ENCODE results near the gene PYGB.

PYGB gene

DNA sequence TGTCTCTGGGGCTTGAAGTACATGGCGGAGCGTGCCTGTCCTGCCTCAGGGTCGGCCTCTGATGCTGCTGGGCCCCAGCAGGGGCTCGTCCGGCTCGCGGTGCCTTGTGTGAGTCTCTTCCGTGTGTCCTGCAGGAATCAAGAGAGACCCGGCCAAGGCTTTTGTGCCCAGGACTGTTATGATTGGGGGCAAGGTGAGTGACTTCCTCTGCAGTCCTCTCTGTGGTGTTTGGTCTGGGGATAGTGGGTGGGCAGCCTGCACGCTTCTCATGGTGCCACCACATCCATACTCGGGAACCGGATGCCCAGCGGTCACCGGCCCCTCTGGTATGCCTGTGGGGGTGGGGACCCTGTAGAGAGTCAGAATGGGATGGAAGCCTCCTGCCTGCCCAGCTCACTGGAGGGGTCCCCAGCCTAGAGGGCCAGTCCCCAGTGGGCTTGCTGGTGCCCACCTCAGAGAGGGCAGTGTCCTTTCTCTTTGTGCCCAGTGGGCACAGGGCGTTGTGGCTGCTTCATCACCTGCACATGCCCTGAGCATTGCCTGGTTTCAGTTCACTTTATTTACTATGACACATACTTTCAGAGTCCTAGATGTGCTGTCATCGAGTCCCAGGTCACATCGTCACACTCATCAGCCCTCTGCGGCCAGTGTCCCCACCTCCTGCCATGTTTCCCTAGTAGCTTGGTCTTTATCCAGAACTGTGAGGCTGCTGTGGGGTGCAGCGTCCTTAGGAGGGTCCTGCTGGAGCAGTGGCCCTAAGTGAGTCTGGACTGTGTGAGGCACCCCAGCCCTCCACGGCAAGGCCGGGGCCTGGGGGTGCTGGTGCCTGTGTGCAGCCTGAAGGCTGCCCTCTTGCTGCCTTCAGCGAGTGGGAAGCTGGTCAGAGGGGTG lies 40.7 kb downstream of the PYGB start:
- TF ChIP-seq POLR2AphosphoS5 (IDR thresholded peaks at IDR 0.05; ENCODE audit: low read depth, low read length) (no peak), REST (IDR thresholded peaks at IDR 0.05; ENCODE audit: insufficient read depth in 1 of 2, low read depth in 2 of 2, low read length in 2 of 2) (no peak), TAF1 (IDR thresholded peaks at IDR 0.05; ENCODE audit: borderline replicate concordance, insufficient read depth, low read length) (no peak), SIN3A (IDR thresholded peaks at IDR 0.05; ENCODE audit: borderline replicate concordance, insufficient read depth, low read length) (no peak), FOXP2 (optimal IDR thresholded peaks at IDR 0.05; ENCODE audit: borderline replicate concordance, extremely low read depth, extremely low read length, insufficient read depth) (no peak)

GRCh38 chr20:25289886-25290597 lies 42.2 kb downstream of the PYGB start:
- TF ChIP-seq TAF1 (IDR thresholded peaks at IDR 0.05; ENCODE audit: borderline replicate concordance, insufficient read depth, low read length), result no peak

- TF ChIP-seq TAF1 (IDR thresholded peaks at IDR 0.05; ENCODE audit: borderline replicate concordance, insufficient read depth, low read length) (no peak), FOXP2 (optimal IDR thresholded peaks at IDR 0.05; ENCODE audit: borderline replicate concordance, extremely low read depth, extremely low read length, insufficient read depth) (no peak), POLR2AphosphoS5 (IDR thresholded peaks at IDR 0.05; ENCODE audit: low read depth, low read length) (no peak), REST (IDR thresholded peaks at IDR 0.05; ENCODE audit: insufficient read depth in 1 of 2, low read depth in 2 of 2, low read length in 2 of 2) (no peak), SIN3A (IDR thresholded peaks at IDR 0.05; ENCODE audit: borderline replicate concordance, insufficient read depth, low read length) (no peak)
Measured at GRCh38 chr20:25290646-25291431, 43.0 kb downstream of the PYGB start.

DNA sequence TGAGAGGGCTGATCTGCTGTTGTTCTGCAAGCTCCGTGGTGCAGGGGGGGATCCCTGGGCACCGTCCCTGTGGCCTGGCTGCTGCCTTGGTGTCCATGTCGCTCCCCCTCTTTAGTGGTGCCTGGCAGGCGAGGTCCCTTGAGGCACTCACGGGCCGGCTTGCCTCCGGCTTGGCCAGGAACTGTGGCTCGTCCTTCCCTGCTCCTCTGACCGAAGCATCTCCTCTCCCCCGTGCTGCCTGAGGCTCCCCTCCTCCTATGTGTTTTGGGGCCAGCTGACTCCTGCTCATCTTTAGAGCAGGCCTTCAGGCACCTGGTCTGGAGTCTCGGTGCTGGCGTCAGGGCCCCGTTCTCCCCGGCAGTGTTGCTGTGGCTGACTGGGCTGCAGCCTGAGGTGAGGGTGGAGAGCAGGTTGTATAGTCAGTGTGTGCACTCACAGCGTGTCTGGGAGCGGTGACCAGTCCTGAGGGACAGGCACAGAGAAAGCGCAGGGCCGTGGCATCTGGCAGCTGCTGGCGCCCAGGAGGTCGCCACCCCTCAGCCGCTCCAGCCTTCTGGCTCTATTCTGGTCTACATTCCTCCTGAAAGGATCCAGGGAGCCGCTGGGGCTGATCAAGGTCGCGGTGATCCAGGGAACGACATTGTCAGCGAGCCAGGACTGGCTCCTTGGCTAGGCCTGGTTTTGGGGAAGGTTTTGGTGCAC lies 43.7 kb downstream of the PYGB start:
- TF ChIP-seq FOXP2 (optimal IDR thresholded peaks at IDR 0.05; ENCODE audit: borderline replicate concordance, extremely low read depth, extremely low read length, insufficient read depth) (no peak), TAF1 (IDR thresholded peaks at IDR 0.05; ENCODE audit: borderline replicate concordance, insufficient read depth, low read length) (no peak)

DNA sequence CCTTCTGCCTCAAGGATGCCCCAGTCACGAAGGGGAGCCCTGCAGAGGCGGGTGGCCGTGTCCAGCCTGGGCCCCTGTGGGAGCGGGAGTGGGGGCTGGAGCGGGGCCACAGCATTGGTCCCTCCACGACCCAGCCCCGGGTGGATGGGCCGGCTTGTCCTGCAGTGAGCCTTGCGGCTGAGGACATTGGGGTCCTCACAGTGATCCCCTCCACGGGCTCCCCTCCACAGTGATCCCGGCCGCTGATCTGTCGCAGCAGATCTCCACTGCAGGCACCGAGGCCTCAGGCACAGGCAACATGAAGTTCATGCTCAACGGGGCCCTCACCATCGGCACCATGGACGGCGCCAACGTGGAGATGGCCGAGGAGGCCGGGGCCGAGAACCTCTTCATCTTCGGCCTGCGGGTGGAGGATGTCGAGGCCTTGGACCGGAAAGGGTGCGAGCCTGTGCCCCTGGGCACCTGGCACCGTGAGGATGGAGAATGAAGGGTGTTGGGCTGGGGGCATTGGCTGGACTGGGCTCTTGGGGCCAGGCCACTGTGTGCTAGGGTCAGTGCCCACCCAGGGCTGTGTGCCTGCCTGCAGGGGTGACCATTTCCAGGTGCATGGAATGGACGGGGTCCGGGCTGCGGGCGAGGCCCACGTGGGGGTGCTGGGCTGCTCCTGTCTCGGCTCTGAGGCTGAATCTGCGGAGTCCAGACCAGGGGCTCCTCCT lies 44.4 kb downstream of the PYGB start:
- TF ChIP-seq REST (IDR thresholded peaks at IDR 0.05; ENCODE audit: insufficient read depth in 1 of 2, low read depth in 2 of 2, low read length in 2 of 2) (no peak), FOXP2 (optimal IDR thresholded peaks at IDR 0.05; ENCODE audit: borderline replicate concordance, extremely low read depth, extremely low read length, insufficient read depth) (no peak), SIN3A (IDR thresholded peaks at IDR 0.05; ENCODE audit: borderline replicate concordance, insufficient read depth, low read length) (no peak), TAF1 (IDR thresholded peaks at IDR 0.05; ENCODE audit: borderline replicate concordance, insufficient read depth, low read length) (no peak), POLR2AphosphoS5 (IDR thresholded peaks at IDR 0.05; ENCODE audit: low read depth, low read length) (no peak)

Measured in PFSK-1 (cell line).